Heart right ventricle (tissue), 16 donors: ENCODE results near the gene RASAL2. TPM values are rescaled to one million over a fixed set of nuclear protein-coding genes. Genes with fewer than 3 reads are reported as not detected.

Experiments used
- ATAC-seq, 8 donors: fragments of 200-7000 bp; cut with Tn5 transposase; one replicate each; pipeline ENCODE4 v1.9.1; 2020; ENCODE audit warnings: mild to moderate bottlenecking in 8 of 8, moderate library complexity in 8 of 8, moderate number of reproducible peaks in 1 of 8
- DNase-seq, 2 donors: peaks; one replicate each; pipeline ENCODE4 v3.0.0-alpha.2; 2020
- H3K27ac ChIP-seq, 10 donors: fragments of 200-600 bp; sonication (generic) in 2 of 10; one replicate each; pipeline versions ENCODE4 v1.5.0 to v1.8.0; 2020 to 2022; ENCODE audit warnings: mild to moderate bottlenecking in 3 of 10
- H3K27me3 ChIP-seq, 7 donors: fragments of 200-600 bp; one replicate each; pipeline ENCODE4 v1.8.0; 2021 to 2022; ENCODE audit warnings: mild to moderate bottlenecking in 2 of 7
- H3K36me3 ChIP-seq, 9 donors: fragments of 200-600 bp; sonication (generic) in 1 of 9; one replicate each; pipeline versions ENCODE4 v1.5.0 to v1.8.0; 2020 to 2022; ENCODE audit warnings: mild to moderate bottlenecking in 2 of 9
- H3K4me1 ChIP-seq, 9 donors: fragments of 200-600 bp; sonication (generic) in 1 of 9; one replicate each; pipeline versions ENCODE4 v1.5.0 to v1.8.0; 2020 to 2022; ENCODE audit warnings: mild to moderate bottlenecking in 4 of 9
- H3K4me3 ChIP-seq, 10 donors: fragments of 200-600 bp; sonication (generic) in 2 of 10; one replicate each; pipeline versions ENCODE4 v1.5.0 to v1.8.0; 2020 to 2022; ENCODE audit warnings: mild to moderate bottlenecking in 7 of 10, moderate library complexity in 2 of 10
- H3K9me3 ChIP-seq, 11 donors: fragments of 200-600 bp in 10 of 11; sonication (generic) in 2 of 11; one replicate each; pipeline versions ENCODE4 v1.5.0 to v1.8.0; 2013 to 2022; ENCODE audit warnings: mild to moderate bottlenecking in 2 of 11, control low read depth in 1 of 11, moderate library complexity in 1 of 11
- WGBS, 2 donors: extraction: QIAGEN DNeasy Blood & Tissue Kit; methylation state at CpG; one replicate each; pipeline ENCODE4 v1.1.7; 2013; ENCODE audit warnings: inconsistent platforms in 1 of 2; 5-methylcytosine and 5-hydroxymethylcytosine counted together
- intact Hi-C, 10 donors: fragments of 100-400 bp; cut with DNase I; formaldehyde crosslinking; loops; one replicate each; pipeline versions ENCODE4 v1.11.1 to v1.14.2; 2022
- polyA plus RNA-seq, 2 donors: library from polyadenylated mRNA; stranded (reverse); fragments of 200-250 nt; gene quantifications; one replicate each; pipeline ENCODE4 v1.2.3, GENCODE V29; 2013
- total RNA-seq, 10 donors: library from RNA; stranded (reverse); fragmentation: NEBNext Ultra II Directional in 3 of 10; extraction: Animal tissue kit (Norgen Biotek cat#: 25700) in 3 of 10; gene quantifications; one replicate each; pipeline versions ENCODE4 v1.2.1 to v1.2.4, GENCODE V29; 2021 to 2023
- TF ChIP-seq, protein P1 (sequence below), 9 donors: fragments of 200-600 bp; sonication (generic) in 2 of 9; IDR thresholded peaks; one replicate each; pipeline versions ENCODE4 v1.5.0 to v1.8.0; 2021 to 2022; ENCODE audit warnings: antibody characterized with exemption in 9 of 9, mild to moderate bottlenecking in 5 of 9, moderate library complexity in 1 of 9
- donor health status: Arrhythmogenic right ventricular cardiomyopathy.
- donor health status: ischemic (EF 13 %, LVEDD 7.1; RV severe dilation, severe dysfunction).
- donor health status: healthy with polysubstance abuse.
- donor health status: DM: no; HTN: yes; CAD: no.
- donor health status: DM: no; HTN: no; CAD: no.
- donor health status: ischemic (EF 25% LVEDD 6.9; RV normal size, moderate dysfunction).
- donor health status: ischemic (EF 25% LVEDD 5.7; RV mildly dilated, moderate dysfunction).
- donor health status: healthy.
- donor health status: DM: yes; HTN: yes; CAD: no.
- donor health status: Ischemic cardiomyopathy.
- donor health status: ischemic (EF 35%, LVEDD 5.7; RV mildly dilated, moderate dysfunction).
- donor health status: nonischemic (EF 11% LVEDD 7.7; RV severe dilation, severe dysfunction).
- donor health status: DM: yes; HTN: yes; CAD: no.
- donor health status: PGD.
- donor health status: ischemic (EF 29% LVEDD 5.4; RV normal size, mild dysfunction).
- donor health status: nonischemic (EF 23%, LVEDD 6.1; RV moderate dilation, normal function).

Gene RASAL2
- total and polyA plus RNA-seq, 12 donors: 3.5 to 59.8 (median 36.2) TPM

DNA sequence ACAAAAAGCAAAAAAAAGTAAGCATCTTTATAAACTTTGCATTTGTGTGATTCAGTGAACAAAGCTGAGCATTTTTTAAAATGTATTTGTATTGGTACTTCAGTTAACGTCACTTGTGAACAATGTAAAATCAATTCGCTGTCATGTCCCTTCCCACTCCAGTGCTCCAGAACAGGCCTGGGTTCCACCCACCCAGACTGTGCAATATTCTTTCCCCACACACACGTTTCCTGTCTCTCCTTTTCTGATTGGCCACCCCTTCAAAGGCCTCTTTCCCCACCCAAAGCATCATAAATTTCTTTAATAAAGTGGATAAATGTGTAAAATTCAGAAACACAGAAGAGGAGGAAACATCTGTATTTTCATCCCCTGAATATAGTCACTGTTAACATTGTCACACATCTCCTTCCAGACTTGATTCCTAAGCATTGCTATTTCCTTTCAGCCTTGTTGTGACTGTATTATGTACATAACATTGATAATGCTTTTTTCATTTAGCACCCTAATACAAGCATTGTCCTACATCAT, 390.9 kb downstream of the RASAL2 start:
- Histone ChIP-seq H3K27ac (no peak overlapping the region), H3K4me1 (peaks cover 2 to 26% (median 17%) of the 10 kb centered on the region in 9 donors), H3K36me3 (peaks cover 0 to 25% (median 0%) of the 10 kb centered on the region in 9 donors), H3K9me3 (no peaks in the 10 kb centered on the region), H3K4me3 (no peak overlapping the region), H3K27me3 (no peaks in the 10 kb centered on the region)
- WGBS, 2 donors: 57 to 61% methylated on average over 3 of the region's 3 CpGs
- TF ChIP-seq, protein P1, sequence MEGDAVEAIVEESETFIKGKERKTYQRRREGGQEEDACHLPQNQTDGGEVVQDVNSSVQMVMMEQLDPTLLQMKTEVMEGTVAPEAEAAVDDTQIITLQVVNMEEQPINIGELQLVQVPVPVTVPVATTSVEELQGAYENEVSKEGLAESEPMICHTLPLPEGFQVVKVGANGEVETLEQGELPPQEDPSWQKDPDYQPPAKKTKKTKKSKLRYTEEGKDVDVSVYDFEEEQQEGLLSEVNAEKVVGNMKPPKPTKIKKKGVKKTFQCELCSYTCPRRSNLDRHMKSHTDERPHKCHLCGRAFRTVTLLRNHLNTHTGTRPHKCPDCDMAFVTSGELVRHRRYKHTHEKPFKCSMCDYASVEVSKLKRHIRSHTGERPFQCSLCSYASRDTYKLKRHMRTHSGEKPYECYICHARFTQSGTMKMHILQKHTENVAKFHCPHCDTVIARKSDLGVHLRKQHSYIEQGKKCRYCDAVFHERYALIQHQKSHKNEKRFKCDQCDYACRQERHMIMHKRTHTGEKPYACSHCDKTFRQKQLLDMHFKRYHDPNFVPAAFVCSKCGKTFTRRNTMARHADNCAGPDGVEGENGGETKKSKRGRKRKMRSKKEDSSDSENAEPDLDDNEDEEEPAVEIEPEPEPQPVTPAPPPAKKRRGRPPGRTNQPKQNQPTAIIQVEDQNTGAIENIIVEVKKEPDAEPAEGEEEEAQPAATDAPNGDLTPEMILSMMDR (IDR thresholded peaks at IDR 0.05): no peak
- intact Hi-C loops: no loop called here
- ATAC-seq (no peak), DNase-seq (no peak)

GRCh38 chr1:178485541-178485981, 391.7 kb downstream of the RASAL2 start:
- TF ChIP-seq, protein P1 (IDR thresholded peaks at IDR 0.05): no peak
- DNase-seq (no peak), ATAC-seq (no peak)
- intact Hi-C loops: no loop called here
- no peak overlapping the region for H3K4me3 ChIP-seq
- H3K27me3 ChIP-seq: no peaks in the 10 kb centered on the region
- H3K9me3 ChIP-seq: no peaks in the 10 kb centered on the region
- H3K4me1 ChIP-seq: peaks cover 2 to 26% (median 17%) of the 10 kb centered on the region in 9 donors
- peaks cover 0 to 19% (median 0%) of the 10 kb centered on the region in 9 donors for H3K36me3 ChIP-seq
- WGBS, 2 donors: 38 to 50% methylated on average over 3 of the region's 3 CpGs
- no peak overlapping the region for H3K27ac ChIP-seq

DNA sequence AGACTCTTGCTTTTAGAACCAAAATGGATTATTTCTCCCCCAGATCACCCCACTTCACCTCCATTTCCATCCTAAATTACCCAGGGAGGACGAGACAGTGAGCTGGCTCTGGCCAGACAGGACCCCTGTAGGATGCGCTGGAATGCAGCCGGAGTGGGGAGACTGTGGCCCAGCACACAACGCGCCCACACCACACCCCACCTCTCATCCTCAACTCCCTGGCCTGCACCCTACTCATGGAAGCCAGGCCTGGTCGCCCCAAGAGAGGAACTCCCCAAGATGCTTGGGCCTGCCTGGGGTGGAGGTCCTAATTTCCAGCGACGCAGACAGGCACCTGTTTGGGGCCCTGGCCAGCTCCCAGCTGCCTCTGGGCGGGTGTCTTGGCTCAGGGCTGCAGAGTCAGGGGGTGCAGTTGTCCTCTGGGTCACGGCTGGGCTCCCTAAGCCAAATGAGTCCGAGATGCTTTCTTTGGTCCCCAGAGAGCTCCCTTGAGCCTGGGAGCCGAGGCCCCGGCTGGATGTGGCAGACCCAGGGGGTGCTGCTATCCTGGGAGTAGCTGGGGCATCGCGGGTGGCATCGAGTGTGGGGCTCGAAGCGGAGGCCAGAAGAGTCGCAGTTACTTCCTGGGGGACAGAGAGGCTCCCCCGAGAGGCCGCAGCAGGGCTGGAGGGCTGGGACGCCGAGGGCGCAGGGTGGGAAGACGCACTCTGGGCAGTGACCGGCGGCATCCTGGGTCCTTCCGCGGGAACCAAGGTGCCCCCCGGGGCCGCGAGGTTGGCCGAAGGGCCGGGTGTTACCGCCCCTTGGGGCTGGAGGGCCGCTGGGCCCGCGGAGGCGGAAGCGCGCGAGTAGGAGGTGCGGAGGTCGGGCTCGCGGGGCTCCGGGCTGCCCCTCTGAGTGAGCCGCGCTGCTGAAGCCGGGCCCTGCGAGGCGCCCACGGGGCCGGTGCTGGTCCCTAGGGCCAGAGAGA, 392.5 kb downstream of the RASAL2 start:
- TF ChIP-seq, protein P1 (IDR thresholded peaks at IDR 0.05): no peak
- intact Hi-C loops: no loop called here
- H3K4me3 ChIP-seq: peak overlapping the region; percentile 25 to 56 (median 46)
- ATAC-seq (peak; percentile 18 to 72 (median 48)), DNase-seq (no peak)
- H3K9me3 ChIP-seq: no peaks in the 10 kb centered on the region
- 26 to 30% methylated on average over 47 to 54 of the region's 54 CpGs for WGBS, 2 donors
- peaks cover 0 to 11% (median 0%) of the 10 kb centered on the region in 9 donors for H3K36me3 ChIP-seq
- no peak overlapping the region for H3K27ac ChIP-seq
- H3K27me3 ChIP-seq: no peaks in the 10 kb centered on the region
- peaks cover 2 to 26% (median 17%) of the 10 kb centered on the region in 9 donors for H3K4me1 ChIP-seq

GRCh38 chr1:178487070-178487615, 393.2 kb downstream of the RASAL2 start:
- TF ChIP-seq, protein P1 (IDR thresholded peaks at IDR 0.05): no peak
- no peak overlapping the region for H3K27ac ChIP-seq
- ATAC-seq: peak in 6 of 8 donors; percentile 8 to 37 (median 26)

More at GRCh38 chr1:178487070-178487615, 393.2 kb downstream of the RASAL2 start:
- peaks cover 0 to 5% (median 0%) of the 10 kb centered on the region in 9 donors for H3K36me3 ChIP-seq
- H3K9me3 ChIP-seq: no peaks in the 10 kb centered on the region
- WGBS, 2 donors: 43 to 45% methylated on average over 20 of the region's 20 CpGs
- H3K4me3 ChIP-seq: peak overlapping the region in 9 of 10 donors; percentile 34 to 56 (median 50)
- intact Hi-C loops: no loop called here
- H3K27me3 ChIP-seq: no peaks in the 10 kb centered on the region
- H3K4me1 ChIP-seq: peaks cover 2 to 26% (median 17%) of the 10 kb centered on the region in 9 donors
- no peak for DNase-seq
